Erythroblast (primary cell): ENCODE measurements around the gene MSI2.

Experiments used
- GATA1 ChIP-seq: IDR thresholded peaks from 2 replicates; pipeline ENCODE4 v1.6.1; 2011; ENCODE audit warnings: low read depth, mild to moderate bottlenecking, control low read depth, low read length, moderate library complexity
- POLR2A ChIP-seq: IDR thresholded peaks from 2 replicates; pipeline ENCODE4 v1.6.1; 2011; ENCODE audit warnings: mild to moderate bottlenecking, low read length

DNA sequence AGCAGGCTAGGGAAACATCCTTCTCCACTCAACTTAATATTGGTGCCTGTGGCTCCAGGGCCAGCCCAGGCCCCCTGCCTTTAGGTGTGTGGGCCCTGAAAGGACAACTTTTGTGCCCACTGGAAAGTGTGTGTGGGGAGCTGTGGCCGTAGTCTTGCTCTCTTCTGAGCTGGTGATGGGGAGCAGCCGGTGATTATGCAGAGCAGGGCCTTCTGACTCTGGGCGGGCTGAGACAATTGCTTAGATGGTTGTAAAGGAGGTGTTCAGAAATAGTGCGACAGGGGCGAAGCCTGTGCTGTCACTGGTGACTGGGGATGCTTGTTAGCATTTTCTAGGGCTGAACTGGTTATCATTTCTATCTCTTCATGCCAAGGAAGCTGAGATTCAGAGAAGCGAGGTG lies 62.6 kb downstream of the MSI2 start:
- TF ChIP-seq GATA1 = no peak
- TF ChIP-seq POLR2A = no peak
